Measurements from ENCODE around the gene MRPL11. TPM values are rescaled to one million over a fixed set of nuclear protein-coding genes. Genes with fewer than 3 reads are reported as not detected.

Gene MRPL11
- total and polyA plus RNA-seq, 2 donors (not counting 1 experiment from before 2014, with no cell fraction given): 25.5 to 26.7 TPM

DNA sequence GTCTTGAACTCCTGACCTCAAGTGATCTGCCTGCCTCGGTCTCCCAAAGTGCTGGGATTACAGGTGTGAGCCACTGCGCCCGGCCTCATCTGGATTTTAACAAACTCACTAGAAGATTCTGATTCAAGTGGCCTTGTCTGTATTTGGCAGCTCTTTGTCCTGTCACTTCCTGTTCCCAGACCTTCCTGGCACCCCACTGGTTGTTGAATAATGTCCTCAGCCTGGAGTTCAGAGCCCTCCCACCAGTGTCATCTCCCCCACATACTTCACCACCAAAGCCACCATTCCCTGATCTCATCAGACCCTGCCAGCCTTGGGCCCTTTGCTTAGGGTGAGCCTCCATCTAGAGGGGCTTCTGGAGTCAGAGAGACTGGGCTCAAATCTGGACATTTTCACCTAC is 31.4 kb upstream of the MRPL11 start:
- 93% methylated on average over 3 of the region's 3 CpGs for WGBS (ENCODE audit: insufficient coverage)
- Histone ChIP-seq H3K27ac (ENCODE audit: low read length in 2 of 2) (no peak overlapping the region), H3K36me3 (replicated peaks in 1 of 2; ENCODE audit: control extremely low read depth in 1 of 2, control insufficient read depth in 1 of 2, extremely low read depth in 1 of 2, insufficient read depth in 2 of 2, low read length in 1 of 2) (no peaks in the 10 kb centered on the region), H3K4me2 (replicated peaks; ENCODE audit: low read depth, low read length, poor library complexity, severe bottlenecking) (no peak overlapping the region), H3K9ac (ENCODE audit: low read length) (no peak overlapping the region), H3K9me3 (ENCODE audit: control extremely low read depth in 1 of 3, control insufficient read depth in 2 of 3, insufficient read depth in 1 of 3, low read length in 2 of 3) (no peaks in the 10 kb centered on the region), H3K79me2 (ENCODE audit: control insufficient read depth, insufficient read depth, low read length) (peaks cover 4% of the 10 kb centered on the region), H3K4me3 (ENCODE audit: control extremely low read depth in 1 of 5, extremely low read depth in 1 of 5, insufficient read depth in 1 of 5, low read depth in 2 of 5, low read length in 4 of 5) (no peak overlapping the region), H2AFZ (ENCODE audit: insufficient read depth, low read depth, low read length, poor library complexity, severe bottlenecking) (no peak overlapping the region), H3K27me3 (replicated peaks in 1 of 4; ENCODE audit: control extremely low read depth in 1 of 4, control insufficient read depth in 3 of 4, insufficient read depth in 4 of 4, low read length in 3 of 4) (no peaks in the 10 kb centered on the region), H4K20me1 (ENCODE audit: control insufficient read depth, insufficient read depth, low read length, poor library complexity, severe bottlenecking) (no peaks in the 10 kb centered on the region), H3K4me1 (ENCODE audit: control insufficient read depth in 2 of 2, insufficient read depth in 2 of 2, low read length in 2 of 2) (peaks cover 23 to 24% of the 10 kb centered on the region in 2 donors)
- Mint-ChIP-seq H3K27ac (no peak overlapping the region), H3K4me3 (no peak overlapping the region), H3K4me1 (peaks cover 25% of the 10 kb centered on the region), H3K9me3 (ENCODE audit: insufficient read depth) (no peaks in the 10 kb centered on the region), H3K27me3 (no peaks in the 10 kb centered on the region)
- CTCF ChIA-PET: interaction anchor here (5.8 kb wide), 1 partner anchor 9 kb away, joined by 41 read pairs; the partner anchor contains the start of gene DPP3
- TF ChIP-seq EZH2 (IDR thresholded peaks at IDR 0.05; ENCODE audit: borderline replicate concordance, insufficient read depth, low read depth, low read length, poor library complexity, severe bottlenecking): no peak
- TF ChIP-seq, protein P1, sequence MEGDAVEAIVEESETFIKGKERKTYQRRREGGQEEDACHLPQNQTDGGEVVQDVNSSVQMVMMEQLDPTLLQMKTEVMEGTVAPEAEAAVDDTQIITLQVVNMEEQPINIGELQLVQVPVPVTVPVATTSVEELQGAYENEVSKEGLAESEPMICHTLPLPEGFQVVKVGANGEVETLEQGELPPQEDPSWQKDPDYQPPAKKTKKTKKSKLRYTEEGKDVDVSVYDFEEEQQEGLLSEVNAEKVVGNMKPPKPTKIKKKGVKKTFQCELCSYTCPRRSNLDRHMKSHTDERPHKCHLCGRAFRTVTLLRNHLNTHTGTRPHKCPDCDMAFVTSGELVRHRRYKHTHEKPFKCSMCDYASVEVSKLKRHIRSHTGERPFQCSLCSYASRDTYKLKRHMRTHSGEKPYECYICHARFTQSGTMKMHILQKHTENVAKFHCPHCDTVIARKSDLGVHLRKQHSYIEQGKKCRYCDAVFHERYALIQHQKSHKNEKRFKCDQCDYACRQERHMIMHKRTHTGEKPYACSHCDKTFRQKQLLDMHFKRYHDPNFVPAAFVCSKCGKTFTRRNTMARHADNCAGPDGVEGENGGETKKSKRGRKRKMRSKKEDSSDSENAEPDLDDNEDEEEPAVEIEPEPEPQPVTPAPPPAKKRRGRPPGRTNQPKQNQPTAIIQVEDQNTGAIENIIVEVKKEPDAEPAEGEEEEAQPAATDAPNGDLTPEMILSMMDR (IDR thresholded peaks at IDR 0.05): no peak
- intact Hi-C loops (cut with micrococcal nuclease): no loop called here
- ATAC-seq (ENCODE audit: low read depth): no peak
- POLR2A ChIA-PET: interaction anchor here (0.7 kb wide), 1 partner anchor 72 kb away, joined by 3 read pairs; no protein-coding TSS in a partner anchor
- no peak for DNase-seq

DNA sequence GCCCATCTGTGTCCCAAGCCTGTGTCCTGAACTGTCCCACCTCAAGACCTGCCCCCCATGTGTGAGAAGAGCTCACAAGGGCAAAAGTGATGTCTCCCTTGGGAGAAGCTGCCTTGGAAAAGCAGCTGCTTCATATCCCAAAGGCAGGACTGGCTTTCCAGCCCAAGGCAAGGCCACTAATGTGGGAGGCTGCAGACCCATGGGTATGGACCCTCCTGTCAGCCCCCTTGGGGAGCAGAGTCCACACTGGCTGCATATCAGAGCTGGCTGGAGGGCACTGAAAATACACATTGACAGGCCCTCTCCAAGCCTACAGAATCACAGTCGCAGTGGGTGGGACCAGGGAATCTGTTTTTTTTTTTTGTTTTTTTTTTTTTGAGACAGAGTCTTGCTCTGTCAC is 30.8 kb upstream of the MRPL11 start:
- Histone ChIP-seq H3K4me2 (replicated peaks; ENCODE audit: low read depth, low read length, poor library complexity, severe bottlenecking) (no peak overlapping the region), H3K9ac (ENCODE audit: low read length) (no peak overlapping the region), H4K20me1 (ENCODE audit: control insufficient read depth, insufficient read depth, low read length, poor library complexity, severe bottlenecking) (no peaks in the 10 kb centered on the region), H3K79me2 (ENCODE audit: control insufficient read depth, insufficient read depth, low read length) (peaks cover 4% of the 10 kb centered on the region), H3K9me3 (ENCODE audit: control extremely low read depth in 1 of 3, control insufficient read depth in 2 of 3, insufficient read depth in 1 of 3, low read length in 2 of 3) (no peaks in the 10 kb centered on the region), H3K4me1 (ENCODE audit: control insufficient read depth in 2 of 2, insufficient read depth in 2 of 2, low read length in 2 of 2) (peaks cover 27 to 29% of the 10 kb centered on the region in 2 donors), H2AFZ (ENCODE audit: insufficient read depth, low read depth, low read length, poor library complexity, severe bottlenecking) (no peak overlapping the region), H3K27ac (ENCODE audit: low read length in 2 of 2) (no peak overlapping the region), H3K4me3 (ENCODE audit: control extremely low read depth in 1 of 5, extremely low read depth in 1 of 5, insufficient read depth in 1 of 5, low read depth in 2 of 5, low read length in 4 of 5) (no peak overlapping the region), H3K27me3 (replicated peaks in 1 of 4; ENCODE audit: control extremely low read depth in 1 of 4, control insufficient read depth in 3 of 4, insufficient read depth in 4 of 4, low read length in 3 of 4) (no peaks in the 10 kb centered on the region), H3K36me3 (replicated peaks in 1 of 2; ENCODE audit: control extremely low read depth in 1 of 2, control insufficient read depth in 1 of 2, extremely low read depth in 1 of 2, insufficient read depth in 2 of 2, low read length in 1 of 2) (no peaks in the 10 kb centered on the region)
- no peaks in the 10 kb centered on the region for H3K9me3 Mint-ChIP-seq (ENCODE audit: insufficient read depth)
- H3K4me3 Mint-ChIP-seq: no peak overlapping the region
- ChIA-PET POLR2A (interaction anchor here (0.7 to 1.2 kb wide), 3 partner anchors 11 to 73 kb away, joined by 3 to 5 read pairs (median 4); partner anchors contain the start of gene DPP3), CTCF (interaction anchor here (0.8 to 5.8 kb wide), 4 partner anchors 10 to 54 kb away, joined by 3 to 41 read pairs (median 8); partner anchors contain the start of genes DPP3 and MRPL11)
- WGBS (ENCODE audit: insufficient coverage): no CpG with 5 or more reads among the region's 1 CpG
- H3K4me1 Mint-ChIP-seq: peaks cover 27% of the 10 kb centered on the region
- intact Hi-C loops (cut with micrococcal nuclease): loop anchor here (5.0 kb wide), 1 partner anchor 208 kb away; the partner anchor contains the start of gene RBM4B
- no peak for DNase-seq
- no peaks in the 10 kb centered on the region for H3K27me3 Mint-ChIP-seq
- TF ChIP-seq, protein P1 (IDR thresholded peaks at IDR 0.05): no peak
- TF ChIP-seq EZH2 (IDR thresholded peaks at IDR 0.05; ENCODE audit: borderline replicate concordance, insufficient read depth, low read depth, low read length, poor library complexity, severe bottlenecking): no peak
- ATAC-seq (ENCODE audit: low read depth): no peak
- H3K27ac Mint-ChIP-seq: no peak overlapping the region
